Keratinocyte (primary cell): ENCODE results near the gene DDB1.

Experiments
- CTCF ChIP-seq, 3 experiments: IDR thresholded peaks in 1 of 3; conservative IDR thresholded peaks in 1 of 3; optimal IDR thresholded peaks in 1 of 3; 2 replicates in 2 of 3; 3 replicates in 1 of 3; pipeline versions ENCODE3 to v1.5.1; 2011; ENCODE audit warnings: low read length in 3 of 3, mild to moderate bottlenecking in 3 of 3, moderate library complexity in 2 of 3, control low read depth in 1 of 3, inconsistent platforms in 1 of 3; ENCODE audit not compliant: insufficient read depth in 2 of 3; ENCODE audit errors: extremely low read depth in 1 of 3
- EZH2 ChIP-seq: IDR thresholded peaks from one replicate; pipeline ENCODE4 v1.6.1; 2012; ENCODE audit warnings: inconsistent platforms, mild to moderate bottlenecking, low read length, moderate library complexity

- peak; percentile 95 to 98 (median 96) for TF ChIP-seq CTCF (optimal IDR thresholded peaks at IDR 0.05 in 1 of 3, IDR thresholded peaks at IDR 0.05 in 1 of 3, conservative IDR thresholded peaks at IDR 0.05 in 1 of 3; ENCODE audit: extremely low read depth in 1 of 3, insufficient read depth in 2 of 3, low read length in 3 of 3)
- TF ChIP-seq EZH2: no peak
Measured at GRCh38 chr11:61254403-61255025, 78.4 kb downstream of the DDB1 start.
